Ovary (tissue), 9 donors: Measurements from ENCODE around the gene CALHM6. TPM values are rescaled to one million over a fixed set of nuclear protein-coding genes. Genes with fewer than 3 reads are reported as not detected.

ENCODE experiments used
- DNase-seq, 5 donors: peaks; one replicate each; pipeline ENCODE4 v3.0.0-alpha.2; 2019 to 2020
- H3K27ac ChIP-seq, 2 donors: fragments of 200-600 bp; one replicate each; pipeline versions ENCODE4 v1.5.1 to v1.8.0; 2019 to 2022
- H3K27me3 ChIP-seq: fragments of 200-600 bp; one replicate; pipeline ENCODE4 v1.8.0; 2022
- H3K36me3 ChIP-seq: fragments of 200-600 bp; sonication (generic); one replicate; pipeline ENCODE4 v1.5.1; 2019
- H3K4me1 ChIP-seq: one replicate; pipeline ENCODE4 v1.8.1; 2013; ENCODE audit warnings: mild to moderate bottlenecking, moderate library complexity; ENCODE audit not compliant: insufficient read depth
- H3K4me3 ChIP-seq: fragments of 200-600 bp; sonication (generic); one replicate; pipeline ENCODE4 v1.5.1; 2017
- H3K9me3 ChIP-seq, 2 donors: fragments of 200-600 bp in 1 of 2; sonication (generic) in 1 of 2; one replicate each; pipeline versions ENCODE4 v1.5.1 to v1.8.1; 2013 to 2019; ENCODE audit warnings: mild to moderate bottlenecking in 1 of 2, moderate library complexity in 1 of 2
- CTCF ChIP-seq, 3 donors: fragments of 450-650 bp in 2 of 3; fragments of 200-600 bp in 1 of 3; IDR thresholded peaks; one replicate each; pipeline versions ENCODE4 v1.5.1 to v1.8.0; 2016 to 2022; ENCODE audit warnings: antibody characterized with exemption in 3 of 3, mild to moderate bottlenecking in 1 of 3
- EP300 ChIP-seq: sonication (generic); formaldehyde crosslinking; IDR thresholded peaks from one replicate; pipeline ENCODE4 v1.6.1; 2017; ENCODE audit warnings: antibody characterized with exemption
- POLR2A ChIP-seq: fragments of 450-650 bp; IDR thresholded peaks from one replicate; pipeline ENCODE4 v1.6.1; 2017; ENCODE audit warnings: antibody characterized with exemption, mild to moderate bottlenecking, moderate library complexity
- WGBS, 3 donors: extraction: QIAGEN DNeasy Blood & Tissue Kit in 1 of 3; methylation state at CpG; one replicate each; pipeline versions ENCODE4 v1.1.5 to v1.1.7; 2013 to 2017; 5-methylcytosine and 5-hydroxymethylcytosine counted together
- intact Hi-C, 4 donors: fragments of 100-400 bp; cut with DNase I; formaldehyde crosslinking; loops; one replicate each; pipeline versions ENCODE4 v1.11.0 to v1.15.1; 2022 to 2023
- polyA plus RNA-seq, 2 donors: library from polyadenylated mRNA; stranded (reverse); fragments of 200-250 nt in 1 of 2; fragments of 350-450 nt in 1 of 2; fragmentation: Illumina TruSeq in 1 of 2; extraction: RNeasy Lipid Tissue Mini Kit (QIAGEN cat#74804) in 1 of 2; gene quantifications; one replicate each; pipeline ENCODE4 v1.2.3, GENCODE V29; 2013 to 2014
- total RNA-seq, 7 donors: library from RNA; depleted of rRNA in 2 of 7; stranded (reverse); fragments of >200 nt in 2 of 7; fragmentation: NEBNext Ultra II Directional in 3 of 7; extraction: Animal tissue kit (Norgen Biotek cat#: 25700) in 3 of 7; gene quantifications; one replicate each; pipeline versions ENCODE4 v1.1.0 to v1.2.4, GENCODE V29; 2016 to 2023
- donor health status: DM: no; HTN: no; CAD: no; lungs with moderate emphysema.
- donor health status: DM: no; HTN: no; CAD: no.
- donor health status: Bipolar disorder and iron deficiency.
- donor health status: DM: yes; HTN: yes; CAD: no.
- donor health status: DM: no; HTN: no; CAD: no.
- donor health status: DM: yes; HTN: yes; CAD: no.

Gene CALHM6
- total and polyA plus RNA-seq, 9 donors = 1.6 to 14.0 (median 3.0) TPM

DNA sequence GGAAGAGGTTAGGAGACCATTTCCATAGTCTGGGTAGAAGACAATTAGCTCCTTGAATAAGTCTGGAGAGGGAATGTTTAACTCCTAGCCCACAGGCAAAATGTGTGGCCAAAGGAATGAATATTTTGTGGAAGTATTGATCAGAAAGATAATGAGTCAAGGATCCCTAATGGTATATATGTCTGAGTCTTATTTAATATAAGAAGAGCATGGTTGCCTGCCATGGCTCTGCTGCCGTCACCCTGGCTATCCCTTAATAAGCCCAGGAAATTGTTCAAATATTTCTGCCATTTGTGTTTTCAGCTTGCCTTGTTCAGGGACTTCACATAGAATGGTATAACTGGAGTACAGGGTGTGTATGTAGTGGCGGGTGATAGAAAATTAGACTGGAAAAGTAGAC lies 18.1 kb upstream of the CALHM6 start:
- no peak overlapping the region for H3K27ac ChIP-seq
- H3K9me3 ChIP-seq = no peaks in the 10 kb centered on the region
- H3K27me3 ChIP-seq = no peaks in the 10 kb centered on the region
- intact Hi-C loops = loop anchor here in 1 of 4 donors (10.0 kb wide), 2 partner anchors 58 to 158 kb away; no protein-coding TSS in a partner anchor
- H3K4me3 ChIP-seq = no peak overlapping the region
- no peak for TF ChIP-seq EP300
- TF ChIP-seq POLR2A = no peak
- no peak for TF ChIP-seq CTCF (IDR thresholded peaks at IDR 0.05)
- H3K4me1 ChIP-seq = peaks cover 6% of the 10 kb centered on the region
- 26 to 40% (median 30%) methylated on average over 2 of the region's 2 CpGs for WGBS, 3 donors
- no peak for DNase-seq
- no peaks in the 10 kb centered on the region for H3K36me3 ChIP-seq

- H3K9me3 ChIP-seq = no peaks in the 10 kb centered on the region
- no peaks in the 10 kb centered on the region for H3K27me3 ChIP-seq
- no peak for DNase-seq
- H3K4me3 ChIP-seq = no peak overlapping the region
- intact Hi-C loops = loop anchor here in 1 of 4 donors (10.0 kb wide), 2 partner anchors 59 to 159 kb away; no protein-coding TSS in a partner anchor
- TF ChIP-seq CTCF (IDR thresholded peaks at IDR 0.05) = peak in 2 of 3 donors; percentile 12 to 17
- TF ChIP-seq EP300 = no peak
- TF ChIP-seq POLR2A = no peak
- H3K27ac ChIP-seq = no peak overlapping the region
- WGBS, 3 donors = 34 to 56% (median 46%) methylated on average over 3 of the region's 3 CpGs
- H3K4me1 ChIP-seq = peaks cover 6% of the 10 kb centered on the region
- H3K36me3 ChIP-seq = no peaks in the 10 kb centered on the region
These were observed 17.1 kb upstream of the CALHM6 start for GRCh38 chr6:116444092-116444491.

DNA sequence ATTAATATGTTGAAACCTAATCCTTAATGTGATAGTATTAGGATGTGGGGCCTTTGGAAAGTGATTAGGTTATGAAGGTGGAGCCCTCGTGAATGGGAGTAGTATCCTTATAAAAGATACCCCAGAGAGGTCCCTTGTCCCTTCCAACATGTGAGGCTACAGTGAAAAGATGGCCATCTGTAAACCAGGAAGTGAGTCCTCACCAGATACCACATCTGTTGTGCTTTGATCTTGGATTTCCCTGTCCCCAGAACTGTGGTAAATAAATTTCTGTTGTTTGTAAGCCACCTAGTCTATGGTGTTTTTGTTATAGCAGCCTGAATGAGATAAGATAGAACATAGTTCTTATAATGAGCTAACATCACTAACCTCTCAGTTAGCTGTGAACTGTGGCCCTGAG lies 16.6 kb upstream of the CALHM6 start:
- no peak for TF ChIP-seq EP300
- no peak for TF ChIP-seq POLR2A
- TF ChIP-seq CTCF (IDR thresholded peaks at IDR 0.05) = no peak
- H3K4me3 ChIP-seq = no peak overlapping the region
- no peak for DNase-seq
- H3K4me1 ChIP-seq = peaks cover 5% of the 10 kb centered on the region
- no peaks in the 10 kb centered on the region for H3K36me3 ChIP-seq
- H3K27ac ChIP-seq = no peak overlapping the region
- no peaks in the 10 kb centered on the region for H3K9me3 ChIP-seq
- no peaks in the 10 kb centered on the region for H3K27me3 ChIP-seq
- intact Hi-C loops = loop anchor here in 1 of 4 donors (10.0 kb wide), 2 partner anchors 60 to 160 kb away; no protein-coding TSS in a partner anchor
- WGBS, 3 donors = 74 to 87% (median 83%) methylated on average over 1 of the region's 1 CpG

DNA sequence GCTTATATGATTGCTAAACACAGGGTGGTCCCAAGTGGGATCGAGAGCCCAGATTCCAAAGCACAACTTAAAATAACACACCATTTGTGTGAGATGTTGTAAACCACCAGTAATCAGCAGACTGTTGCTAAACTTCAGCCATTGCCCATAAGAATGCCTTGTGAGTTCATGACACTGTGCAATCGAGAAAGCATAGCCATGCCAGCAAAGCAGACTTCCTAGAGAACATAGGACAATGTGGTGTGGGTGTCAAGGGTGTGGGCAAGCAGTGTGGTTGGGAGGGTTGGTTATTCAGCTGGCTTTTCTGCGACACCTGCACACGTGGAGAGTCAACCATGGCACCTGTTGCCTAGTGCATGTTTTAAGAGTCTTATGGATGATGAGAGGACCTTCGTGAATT lies 16.1 kb upstream of the CALHM6 start:
- H3K9me3 ChIP-seq = no peaks in the 10 kb centered on the region
- H3K27ac ChIP-seq = no peak overlapping the region
- no peaks in the 10 kb centered on the region for H3K27me3 ChIP-seq
- no peak for DNase-seq
- intact Hi-C loops = loop anchor here in 1 of 4 donors (10.0 kb wide), 2 partner anchors 60 to 160 kb away; no protein-coding TSS in a partner anchor
- WGBS, 3 donors = 51 to 66% (median 60%) methylated on average over 5 of the region's 5 CpGs
- TF ChIP-seq EP300 = no peak
- TF ChIP-seq POLR2A = no peak
- TF ChIP-seq CTCF (IDR thresholded peaks at IDR 0.05) = no peak
- peaks cover 4% of the 10 kb centered on the region for H3K4me1 ChIP-seq
- no peak overlapping the region for H3K4me3 ChIP-seq
- H3K36me3 ChIP-seq = no peaks in the 10 kb centered on the region
